Type B pancreatic cell (in vitro differentiated cells): ENCODE measurements around the gene RGR. TPM values are rescaled to one million over a fixed set of nuclear protein-coding genes. Genes with fewer than 3 reads are reported as not detected.

Experiments
- DNase-seq: peaks from one replicate; pipeline ENCODE4 v3.0.0; 2021; ENCODE audit warnings: mixed read lengths; ENCODE audit not compliant: unreplicated experiment; ENCODE audit errors: extremely low spot score
- H3K27ac Mint-ChIP-seq: 2 replicates; pipeline ENCODE4 v1.8.0; 2021; ENCODE audit warnings: mild to moderate bottlenecking, mixed read lengths
- H3K27me3 Mint-ChIP-seq: 2 replicates; pipeline ENCODE4 v1.8.0; 2021; ENCODE audit warnings: mixed read lengths
- H3K36me3 Mint-ChIP-seq: 2 replicates; pipeline ENCODE4 v1.8.0; 2021; ENCODE audit warnings: mixed read lengths
- H3K4me1 Mint-ChIP-seq: one replicate; pipeline ENCODE4 v1.8.0; 2021; ENCODE audit warnings: mixed read lengths; ENCODE audit not compliant: unreplicated experiment
- H3K4me3 Mint-ChIP-seq: 2 replicates; pipeline ENCODE4 v1.8.0; 2021; ENCODE audit warnings: mild to moderate bottlenecking, mixed read lengths
- H3K9me3 Mint-ChIP-seq: 2 replicates; pipeline ENCODE4 v1.8.0; 2021; ENCODE audit warnings: mixed read lengths
- CTCF ChIP-seq: fragments of 200-600 bp; sonication (generic); conservative IDR thresholded peaks from 2 replicates; pipeline ENCODE4 v1.5.0; 2021; ENCODE audit warnings: antibody characterized with exemption, mild to moderate bottlenecking
- total RNA-seq: library from RNA; stranded (reverse); gene quantifications from 2 replicates; pipeline ENCODE4 v1.2.1, GENCODE V29; 2021; ENCODE audit warnings: low replicate concordance

Gene RGR
- total RNA-seq, 1 donor from 2014 or later: not detected

GRCh38 chr10:84248794-84249193 is 3.9 kb downstream of the RGR start:
- Mint-ChIP-seq H3K9me3 (no peaks in the 10 kb centered on the region), H3K4me1 (no peaks in the 10 kb centered on the region), H3K36me3 (no peaks in the 10 kb centered on the region), H3K27me3 (peaks cover 28% of the 10 kb centered on the region), H3K27ac (no peak overlapping the region), H3K4me3 (no peak overlapping the region)
- TF ChIP-seq CTCF: no peak
- no peak for DNase-seq

GRCh38 chr10:84254552-84255478 is 10.0 kb downstream of the RGR start:
- H3K9me3 Mint-ChIP-seq: no peaks in the 10 kb centered on the region
- peaks cover 24% of the 10 kb centered on the region for H3K27me3 Mint-ChIP-seq
- H3K36me3 Mint-ChIP-seq: no peaks in the 10 kb centered on the region
- TF ChIP-seq CTCF: no peak
- no peak for DNase-seq
- no peak overlapping the region for H3K4me3 Mint-ChIP-seq
- H3K4me1 Mint-ChIP-seq: no peaks in the 10 kb centered on the region
- no peak overlapping the region for H3K27ac Mint-ChIP-seq

- Mint-ChIP-seq H3K36me3 (no peaks in the 10 kb centered on the region), H3K27ac (no peak overlapping the region)
- DNase-seq: no peak
Measured at GRCh38 chr10:84256510-84257342, 11.9 kb downstream of the RGR start.

GRCh38 chr10:84257343-84258020 is 12.6 kb downstream of the RGR start:
- no peak for DNase-seq
- no peaks in the 10 kb centered on the region for H3K4me1 Mint-ChIP-seq
- H3K27ac Mint-ChIP-seq: no peak overlapping the region
- no peaks in the 10 kb centered on the region for H3K36me3 Mint-ChIP-seq
- H3K27me3 Mint-ChIP-seq: peaks cover 23% of the 10 kb centered on the region
- TF ChIP-seq CTCF: no peak
- no peaks in the 10 kb centered on the region for H3K9me3 Mint-ChIP-seq
- H3K4me3 Mint-ChIP-seq: no peak overlapping the region

More at GRCh38 chr10:84256510-84257342, 11.9 kb downstream of the RGR start:
- H3K9me3 Mint-ChIP-seq: no peaks in the 10 kb centered on the region
- no peaks in the 10 kb centered on the region for H3K4me1 Mint-ChIP-seq
- peak; percentile 77 for TF ChIP-seq CTCF
- peaks cover 20% of the 10 kb centered on the region for H3K27me3 Mint-ChIP-seq
- no peak overlapping the region for H3K4me3 Mint-ChIP-seq

- no peak overlapping the region for H3K4me3 Mint-ChIP-seq
- peak; percentile 34 for DNase-seq
- no peaks in the 10 kb centered on the region for H3K4me1 Mint-ChIP-seq
- TF ChIP-seq CTCF: no peak
- H3K27me3 Mint-ChIP-seq: peaks cover 30% of the 10 kb centered on the region
- H3K36me3 Mint-ChIP-seq: no peaks in the 10 kb centered on the region
- no peaks in the 10 kb centered on the region for H3K9me3 Mint-ChIP-seq
- no peak overlapping the region for H3K27ac Mint-ChIP-seq
Measured at GRCh38 chr10:84258034-84258695, 13.3 kb downstream of the RGR start.
